ENCODE measurements around the gene HSD17B12.
"Not testable (repeated sequence)": the region's sequence is repeated elsewhere in the genome, so short reads cannot be mapped to it uniquely, and the experiment has no call there.

The HSD17B12 gene

DNA sequence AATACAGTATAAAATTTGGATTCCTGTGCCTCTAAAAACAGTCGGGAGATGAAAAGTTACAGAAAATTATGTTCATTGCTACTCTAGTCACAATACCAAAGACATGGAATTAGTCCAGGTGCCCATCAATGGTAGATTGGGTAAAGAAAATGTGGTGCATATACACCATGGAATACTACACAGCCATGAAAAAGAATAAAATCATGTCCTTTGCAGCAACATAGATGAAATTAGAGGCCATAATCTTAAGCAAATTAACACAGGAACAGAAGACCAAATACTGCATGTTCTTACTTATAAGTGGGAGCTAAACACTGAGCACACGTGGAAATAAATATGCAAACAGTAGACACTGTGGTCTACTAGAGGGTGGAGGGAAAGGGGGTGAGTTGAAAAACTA lies 67.6 kb downstream of the HSD17B12 start:
- DNase-seq: no peak

DNA sequence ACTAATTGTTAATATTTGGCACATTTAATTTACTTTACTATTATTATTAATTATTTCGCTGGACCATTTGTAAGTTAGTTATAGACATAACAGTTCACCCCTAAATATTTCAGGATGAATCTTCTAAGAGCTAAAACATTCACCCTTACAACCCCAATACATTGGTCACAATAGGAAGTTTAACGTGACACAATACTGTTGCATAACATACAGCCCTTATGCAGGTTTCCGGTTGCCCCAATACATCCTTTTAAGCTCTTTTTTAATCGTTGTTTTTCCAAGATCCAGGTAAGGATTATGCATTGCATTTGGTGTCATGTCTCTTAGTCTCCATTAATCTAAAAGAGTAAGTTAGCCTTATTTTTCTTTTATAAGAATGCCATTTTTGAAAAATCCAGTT lies 71.2 kb downstream of the HSD17B12 start:
- no peak for DNase-seq

DNA sequence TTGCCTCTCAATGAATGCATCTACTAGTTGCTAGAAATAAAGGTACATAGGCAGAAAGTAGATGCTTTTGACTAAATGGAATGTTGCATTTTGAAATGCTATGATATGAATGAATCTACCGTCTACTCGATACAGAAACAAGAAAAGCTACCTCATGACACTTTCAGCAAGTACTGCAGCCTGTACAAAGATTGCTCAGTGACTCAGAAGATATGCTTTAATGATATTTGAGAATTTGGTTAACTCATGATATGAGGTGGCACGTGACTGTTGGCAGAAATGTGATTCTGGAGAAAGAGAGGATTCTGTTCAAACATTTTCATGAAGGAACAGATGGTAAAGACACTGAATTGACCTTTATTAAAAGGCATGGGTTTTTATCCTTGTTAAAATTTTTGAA lies 76.0 kb downstream of the HSD17B12 start:
- no peak for DNase-seq

DNA sequence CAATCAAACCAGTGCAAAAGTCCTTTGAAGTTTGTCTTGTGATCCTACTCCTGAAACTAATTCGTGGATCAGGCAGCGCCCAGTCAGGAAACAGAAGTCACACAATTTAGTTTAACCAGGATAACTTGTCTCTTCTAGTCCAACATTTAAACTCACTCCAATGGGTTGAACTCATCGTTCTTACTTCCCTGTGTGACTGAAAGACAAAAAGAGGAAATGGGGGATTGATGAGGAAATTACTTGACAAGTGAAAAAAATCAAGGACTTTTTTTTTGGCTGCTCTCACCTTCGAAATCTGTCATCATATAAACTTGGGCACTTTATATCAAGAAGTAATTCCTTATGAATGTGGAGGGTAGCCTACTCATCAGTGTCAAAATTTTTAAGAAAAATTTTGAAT lies 78.4 kb downstream of the HSD17B12 start:
- DNase-seq: no peak

DNA sequence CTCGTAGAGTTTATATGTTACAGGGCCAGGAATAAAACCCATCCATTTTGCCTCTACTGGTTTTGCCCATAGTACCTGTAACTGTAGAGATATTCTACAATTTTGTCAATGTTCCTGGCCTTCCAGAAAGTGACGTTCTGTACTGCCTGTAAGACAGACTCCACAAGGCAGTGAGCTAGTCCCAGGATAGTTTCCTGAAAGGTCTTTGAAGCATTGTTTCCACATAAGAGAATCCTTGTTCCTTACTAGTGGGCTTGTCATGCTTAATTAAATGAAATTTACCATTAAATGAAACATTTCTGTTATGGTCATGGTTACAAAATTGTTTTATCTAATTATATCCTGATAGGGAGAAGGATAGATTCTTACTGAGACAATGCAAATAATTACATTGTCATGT lies 80.4 kb downstream of the HSD17B12 start:
- DNase-seq: no peak

DNA sequence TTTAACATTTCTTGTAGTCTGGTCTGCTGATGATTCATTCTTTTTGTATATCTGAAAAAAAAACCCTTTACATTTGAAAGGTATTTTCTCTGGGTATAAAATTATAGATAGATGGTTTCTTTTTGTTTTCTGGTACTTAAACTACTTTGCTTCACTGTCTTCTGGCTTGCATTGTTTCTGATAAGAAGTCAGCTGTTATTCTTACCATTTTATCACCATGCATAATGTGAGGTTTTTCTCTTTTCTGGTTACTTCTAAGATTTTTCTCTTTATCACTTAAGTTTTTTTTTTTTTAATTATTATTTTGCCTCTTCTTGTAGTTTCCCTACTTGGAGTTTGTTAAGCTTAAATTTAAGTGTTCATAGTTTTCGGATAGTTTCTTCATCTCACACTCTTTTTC lies 84.7 kb downstream of the HSD17B12 start:
- DNase-seq: no peak

DNA sequence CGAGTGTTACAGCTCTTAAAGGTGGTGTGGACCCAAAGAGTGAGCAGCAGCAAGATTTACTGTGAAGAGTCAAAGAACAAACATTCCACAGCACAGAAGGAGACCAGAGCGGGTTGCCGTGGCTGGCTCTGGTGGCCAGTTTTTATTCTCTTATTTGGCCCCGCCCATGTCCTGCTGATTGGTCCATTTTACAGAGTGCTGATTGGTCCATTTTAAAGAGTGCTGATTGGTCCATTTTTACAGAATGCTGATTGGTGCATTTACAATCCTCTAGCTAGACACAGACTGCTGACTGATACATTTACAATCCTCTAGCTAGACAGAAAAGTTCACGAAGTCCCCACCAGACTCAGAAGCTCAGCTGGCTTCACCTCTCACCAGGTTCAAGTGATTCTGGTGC lies 88.1 kb downstream of the HSD17B12 start:
- DNase-seq: not testable (repeated sequence)

DNA sequence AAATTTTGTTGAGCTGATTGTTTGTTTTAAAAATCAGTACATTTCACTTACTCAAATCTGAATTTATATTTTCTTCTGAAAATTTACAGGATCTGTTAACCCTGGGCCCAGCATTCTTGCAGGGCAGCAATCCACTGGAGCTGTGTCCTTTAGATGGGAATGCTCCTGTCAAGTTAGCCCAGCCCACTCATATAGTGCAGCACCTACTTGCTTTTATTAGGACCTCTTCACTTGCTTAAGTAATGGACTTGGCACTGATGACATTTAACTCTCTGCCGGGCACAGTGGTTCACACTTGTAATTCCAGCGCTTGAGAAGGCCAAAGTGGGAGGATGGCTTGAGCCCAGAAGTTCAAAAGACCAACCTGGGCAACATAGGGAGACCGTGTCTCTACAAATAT lies 89.6 kb downstream of the HSD17B12 start:
- DNase-seq: no peak

DNA sequence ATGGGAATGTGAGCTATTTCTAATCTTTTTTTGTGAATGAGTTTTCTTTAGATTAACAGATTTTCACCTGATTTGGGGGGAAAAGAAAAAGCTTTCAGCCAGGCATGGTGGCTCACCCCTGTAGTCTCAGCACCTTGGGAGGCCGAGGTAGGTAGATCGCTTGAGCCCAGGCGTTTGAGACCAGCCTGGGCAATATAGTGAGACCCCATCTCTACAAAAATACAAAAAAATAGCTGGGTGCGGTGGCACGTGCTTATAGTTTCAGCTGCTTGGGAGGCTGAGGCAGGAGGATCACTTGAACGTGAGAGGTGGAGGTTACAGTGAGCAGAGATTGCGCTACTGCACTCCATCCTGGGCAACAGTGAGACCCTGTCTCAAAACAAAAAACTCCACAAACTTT lies 92.2 kb downstream of the HSD17B12 start:
- no peak for DNase-seq

DNA sequence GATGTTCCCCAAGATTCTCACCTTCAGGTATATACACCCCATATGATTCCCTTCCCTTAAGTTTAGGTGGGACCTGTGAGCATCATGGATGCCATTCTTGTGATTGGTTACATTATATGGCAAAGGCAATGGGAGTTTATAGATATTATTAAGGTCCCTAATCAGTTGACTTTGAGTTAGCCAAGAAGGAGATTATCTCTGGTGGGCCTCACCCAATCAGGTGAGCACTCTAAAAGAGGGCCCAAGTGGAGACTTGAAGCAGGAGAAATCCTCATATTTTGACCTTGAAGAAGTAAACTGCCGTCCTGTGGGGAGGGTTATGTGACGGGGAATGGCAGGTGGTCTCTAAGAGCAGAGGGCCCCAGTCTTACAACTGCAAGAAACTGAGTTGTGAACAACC lies 94.2 kb downstream of the HSD17B12 start:
- DNase-seq: no peak

DNA sequence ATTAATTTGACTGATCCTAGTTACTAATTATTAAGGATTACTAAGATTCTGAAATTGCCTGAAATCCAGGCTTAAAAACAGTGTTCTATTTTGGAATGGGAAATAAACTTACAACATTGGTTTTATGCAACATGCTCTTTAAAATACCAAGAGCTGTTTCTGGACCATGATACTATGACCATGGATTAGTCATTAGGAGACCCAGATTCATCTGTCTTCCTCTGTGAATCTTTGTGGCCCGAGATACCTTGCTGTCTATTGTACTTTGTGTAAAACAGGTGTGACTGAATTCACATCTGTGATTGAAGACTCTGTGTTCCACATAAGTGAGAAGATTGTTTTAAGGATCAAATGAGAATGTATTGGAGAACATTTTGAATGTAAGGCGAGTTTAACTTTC lies 98.8 kb downstream of the HSD17B12 start:
- DNase-seq: no peak

DNA sequence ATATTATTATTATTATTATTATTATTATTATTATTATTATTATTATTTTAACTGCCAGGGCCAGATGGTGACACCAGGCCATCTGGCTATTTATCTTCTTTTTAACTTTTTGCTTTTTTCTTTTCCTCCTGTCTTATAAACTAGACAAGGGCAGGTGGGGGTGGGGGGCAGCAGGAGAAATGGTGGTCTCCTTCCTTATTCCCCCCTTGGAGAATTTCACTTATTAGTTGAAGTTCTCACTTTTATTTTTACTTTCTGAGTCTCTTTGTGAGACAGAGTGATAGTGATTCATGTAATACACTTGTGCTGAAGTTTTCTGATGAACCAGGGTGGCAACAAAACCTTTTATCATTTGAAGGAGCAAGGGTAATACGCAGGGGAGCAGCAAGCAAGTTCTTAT lies 103.8 kb downstream of the HSD17B12 start:
- no peak for DNase-seq

DNA sequence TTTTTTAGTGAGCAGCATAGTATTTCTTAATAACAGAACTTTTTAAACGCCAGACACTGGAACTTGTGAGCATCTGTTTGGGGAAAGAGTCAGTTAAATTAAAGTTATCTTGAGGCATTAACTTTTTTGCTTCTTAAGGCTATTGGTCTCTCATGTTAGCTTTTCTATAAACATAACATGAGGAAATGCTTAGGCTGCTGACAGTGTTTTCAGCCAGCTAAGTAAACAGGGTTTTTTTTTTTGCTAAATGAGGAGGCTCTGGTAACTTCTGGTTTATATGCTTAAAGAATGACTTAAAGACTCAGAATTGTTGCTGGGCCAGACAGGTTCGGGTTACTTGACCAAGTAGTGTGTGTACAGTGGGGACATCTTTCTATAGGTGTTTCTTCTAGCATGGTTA lies 104.3 kb downstream of the HSD17B12 start:
- no peak for DNase-seq

DNA sequence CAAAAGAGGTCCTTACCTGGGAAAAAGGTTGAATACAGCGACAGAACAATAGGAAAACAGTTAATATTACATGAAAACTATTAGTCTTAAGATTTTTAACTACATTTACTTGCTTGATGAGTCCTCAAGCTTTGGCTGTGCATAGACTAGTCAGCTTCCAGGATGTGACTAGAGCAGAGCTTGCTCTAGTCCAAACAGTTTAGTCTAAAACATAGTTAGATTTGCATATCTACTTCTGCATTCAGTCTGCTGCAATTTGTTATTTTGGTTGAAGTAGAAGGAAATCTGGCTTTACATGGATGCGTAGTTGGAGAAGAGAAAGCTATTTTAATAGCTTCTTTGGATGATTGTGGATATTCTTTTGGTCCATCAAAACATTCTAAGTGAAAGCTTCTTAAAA lies 104.8 kb downstream of the HSD17B12 start:
- DNase-seq: no peak

DNA sequence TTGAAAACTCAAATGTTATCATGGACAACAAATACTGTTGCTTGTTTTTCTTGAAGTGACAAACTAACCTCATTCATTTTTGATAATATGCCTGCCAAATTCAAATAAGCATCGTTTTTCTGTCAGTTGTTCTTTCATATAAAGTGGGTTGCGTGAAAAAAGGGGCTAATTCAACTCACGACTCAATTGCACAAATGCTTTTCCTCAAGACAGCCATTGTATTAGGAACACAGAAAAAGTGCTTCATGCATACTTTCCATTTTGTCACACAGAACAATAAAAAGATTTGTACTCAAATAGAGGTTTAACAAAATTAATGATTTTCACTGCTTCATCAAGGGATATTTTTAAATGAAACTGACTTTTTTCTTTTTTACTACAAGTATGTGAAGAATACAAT lies 105.5 kb downstream of the HSD17B12 start:
- no peak for DNase-seq

DNA sequence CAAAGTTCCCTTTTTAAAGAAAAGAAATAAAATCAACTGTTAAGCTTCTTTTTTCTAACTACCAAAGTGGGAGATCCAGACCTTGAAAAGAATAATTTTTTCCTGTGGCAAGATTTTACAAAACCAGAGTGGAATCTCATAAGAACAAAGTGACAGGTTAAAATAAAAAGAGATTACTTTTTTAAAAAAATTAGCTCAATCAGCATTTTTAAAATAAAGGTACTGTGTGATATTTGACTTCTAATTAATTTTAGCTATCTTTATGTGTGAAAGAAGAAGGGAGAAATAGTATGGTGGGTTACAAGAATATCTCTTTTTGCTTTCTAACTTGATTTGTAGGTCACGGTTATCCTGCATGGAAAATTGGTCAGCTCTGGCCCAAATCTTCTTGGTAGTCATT lies 107.3 kb downstream of the HSD17B12 start:
- DNase-seq: no peak

DNA sequence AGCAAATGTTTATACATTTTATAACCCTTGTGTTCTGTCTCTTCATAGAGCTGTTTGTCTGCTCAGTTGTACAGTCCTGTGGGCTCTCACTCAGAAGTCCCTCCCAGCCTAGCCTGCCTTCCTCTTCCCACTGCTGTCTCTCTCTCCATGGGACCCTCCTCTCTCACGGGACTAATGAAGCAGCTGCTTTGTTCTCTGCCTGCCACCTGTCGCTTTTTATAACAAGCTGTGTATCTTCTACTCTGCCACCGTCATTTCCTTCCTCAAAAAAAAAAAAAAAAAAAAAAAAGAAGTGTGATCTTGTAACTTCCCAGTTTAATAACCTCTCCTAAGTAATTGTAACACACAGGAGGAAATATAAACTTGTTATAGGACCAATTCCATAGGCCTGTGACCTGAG lies 107.9 kb downstream of the HSD17B12 start:
- no peak for DNase-seq

DNA sequence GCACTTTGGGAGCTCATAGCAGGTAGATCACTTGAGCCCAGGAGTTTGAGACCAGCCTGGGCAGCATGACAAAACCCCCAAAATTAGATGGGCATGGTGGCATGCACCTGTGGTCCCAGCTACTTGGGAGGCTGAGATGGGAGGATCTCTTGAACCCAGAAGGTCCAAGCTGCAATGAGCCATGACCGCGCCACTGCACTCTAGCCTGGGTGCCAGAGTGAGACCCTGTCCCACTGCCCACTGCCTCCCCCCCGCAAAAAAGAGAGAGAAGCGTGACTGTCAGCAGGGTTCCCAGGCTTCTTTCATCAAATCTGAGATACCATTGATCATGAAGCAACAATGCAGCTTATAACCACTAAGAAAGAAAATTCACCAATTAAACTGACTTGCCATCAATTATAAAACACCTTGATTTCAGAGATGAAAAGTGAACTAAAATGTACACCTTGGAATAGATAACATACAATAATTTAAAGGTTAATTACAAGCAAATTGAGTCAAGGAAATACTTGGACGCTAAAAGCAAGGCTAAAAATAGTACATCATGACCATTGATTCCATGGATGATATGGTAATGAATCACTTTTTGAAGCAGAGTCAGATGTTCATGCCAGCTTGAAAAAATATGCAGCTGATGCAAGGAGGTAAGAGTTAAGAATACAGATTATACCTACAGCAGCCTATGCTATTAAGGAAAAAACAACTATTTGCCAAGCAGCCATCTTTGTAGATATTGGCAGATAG lies 109.3 kb downstream of the HSD17B12 start:
- DNase-seq: no peak

DNA sequence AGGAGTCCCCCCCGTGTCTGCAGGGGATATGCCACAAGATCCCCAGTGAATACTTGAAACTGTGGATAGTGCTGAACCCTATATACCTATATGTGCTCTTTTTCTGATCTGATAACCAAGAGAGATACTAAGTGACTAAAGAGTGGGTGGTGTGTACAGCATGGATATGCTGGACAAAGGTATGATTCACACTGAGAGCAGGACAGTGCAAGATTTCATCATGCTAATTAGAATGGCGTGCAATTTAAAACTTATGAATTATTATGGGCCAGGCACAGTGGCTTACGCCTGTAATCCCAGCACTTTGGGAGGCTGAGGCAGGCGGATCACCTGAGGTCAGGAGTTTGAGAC lies 109.9 kb downstream of the HSD17B12 start:
- no peak for DNase-seq

DNA sequence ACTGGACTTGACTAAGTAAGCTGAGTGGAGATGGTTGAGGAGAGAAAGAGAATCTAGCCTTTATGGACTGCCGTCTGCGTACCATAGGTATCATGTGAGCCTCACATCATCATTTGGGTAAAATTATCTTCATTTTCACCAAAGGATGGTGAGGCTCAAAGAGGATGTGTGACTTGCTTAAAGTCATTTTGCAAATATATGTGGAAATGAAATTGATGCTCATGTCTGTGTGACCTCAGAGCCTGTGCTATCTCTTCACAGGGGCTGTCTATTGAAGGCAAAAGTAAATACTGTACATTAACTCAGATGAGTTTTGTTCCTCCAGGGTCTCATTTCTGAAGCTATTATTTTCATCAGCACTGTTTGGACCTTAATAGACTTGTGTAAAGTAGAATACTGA lies 116.8 kb downstream of the HSD17B12 start:
- no peak for DNase-seq

DNA sequence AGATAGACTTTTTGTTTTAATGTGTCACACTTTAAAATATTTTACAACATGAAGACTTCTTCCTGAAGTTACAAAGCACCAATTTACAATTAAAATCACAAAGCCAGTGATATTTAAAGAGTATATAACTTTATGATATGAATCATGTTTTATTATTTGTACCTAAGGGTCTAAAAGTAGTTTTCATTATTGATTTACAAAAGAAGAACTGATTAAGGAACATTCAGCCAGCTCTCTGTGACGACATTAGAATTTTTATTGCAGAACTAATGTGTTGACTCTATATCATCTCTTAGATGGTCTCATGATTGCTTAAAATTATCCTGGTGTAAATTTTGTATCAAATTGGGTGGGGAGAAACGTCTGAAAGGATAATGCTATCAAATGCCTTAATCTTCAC lies 117.3 kb downstream of the HSD17B12 start:
- no peak for DNase-seq

DNA sequence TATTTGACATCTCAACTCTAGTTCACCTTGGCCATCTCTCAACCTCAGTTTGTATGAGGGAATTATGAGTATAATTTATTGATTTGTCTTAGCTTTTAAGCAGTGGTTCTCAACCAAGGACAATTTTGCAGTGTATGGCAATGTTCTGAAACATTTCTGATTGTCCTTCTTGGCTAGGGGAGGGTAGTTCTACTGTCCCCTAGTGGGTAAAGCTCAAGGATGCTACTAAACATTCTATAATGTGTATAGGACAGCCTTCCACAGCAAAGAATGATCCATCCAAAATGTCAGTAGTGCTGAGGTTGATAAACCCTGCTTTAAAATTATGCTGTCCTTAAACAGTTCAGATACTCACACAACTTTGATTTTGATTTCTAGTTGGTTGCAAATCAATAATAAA lies 122.0 kb downstream of the HSD17B12 start:
- no peak for DNase-seq

DNA sequence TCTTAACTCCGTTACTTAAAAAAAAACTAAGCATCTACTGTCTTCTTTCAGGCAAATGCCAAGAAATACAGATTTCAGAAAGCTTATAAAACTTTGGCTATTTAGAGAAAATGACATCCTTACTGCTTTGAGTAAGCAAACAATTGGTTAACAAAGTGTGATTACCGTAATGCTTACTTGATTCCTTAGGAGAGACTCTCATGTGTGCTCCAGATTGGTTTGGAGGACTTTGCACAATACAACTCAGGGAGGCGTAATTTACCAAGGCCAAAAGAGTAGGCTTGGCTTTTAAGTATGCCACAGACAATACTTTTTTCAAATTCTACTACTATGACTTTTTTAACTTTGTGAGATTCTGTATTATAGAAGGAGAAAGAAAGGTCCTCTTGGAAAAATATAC lies 123.2 kb downstream of the HSD17B12 start:
- no peak for DNase-seq

DNA sequence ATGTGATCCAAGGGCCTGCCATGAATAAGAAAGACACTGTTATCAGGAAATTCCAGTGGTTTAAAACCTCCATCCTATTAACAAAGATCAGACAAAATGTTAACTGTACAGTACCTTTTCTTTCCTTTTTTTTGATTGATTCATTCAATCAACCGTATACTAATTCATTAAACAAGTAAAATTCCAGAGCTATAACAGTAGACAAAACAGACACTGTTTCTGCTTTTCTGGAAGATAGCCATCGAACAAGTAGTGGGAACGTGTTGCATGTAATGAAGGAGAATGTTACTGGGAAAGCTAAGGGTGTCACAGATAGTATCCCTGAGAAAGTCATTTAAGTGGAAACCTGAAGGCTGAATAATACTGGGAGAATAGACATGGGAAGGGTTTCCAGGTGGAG lies 126.4 kb downstream of the HSD17B12 start:
- DNase-seq: no peak

DNA sequence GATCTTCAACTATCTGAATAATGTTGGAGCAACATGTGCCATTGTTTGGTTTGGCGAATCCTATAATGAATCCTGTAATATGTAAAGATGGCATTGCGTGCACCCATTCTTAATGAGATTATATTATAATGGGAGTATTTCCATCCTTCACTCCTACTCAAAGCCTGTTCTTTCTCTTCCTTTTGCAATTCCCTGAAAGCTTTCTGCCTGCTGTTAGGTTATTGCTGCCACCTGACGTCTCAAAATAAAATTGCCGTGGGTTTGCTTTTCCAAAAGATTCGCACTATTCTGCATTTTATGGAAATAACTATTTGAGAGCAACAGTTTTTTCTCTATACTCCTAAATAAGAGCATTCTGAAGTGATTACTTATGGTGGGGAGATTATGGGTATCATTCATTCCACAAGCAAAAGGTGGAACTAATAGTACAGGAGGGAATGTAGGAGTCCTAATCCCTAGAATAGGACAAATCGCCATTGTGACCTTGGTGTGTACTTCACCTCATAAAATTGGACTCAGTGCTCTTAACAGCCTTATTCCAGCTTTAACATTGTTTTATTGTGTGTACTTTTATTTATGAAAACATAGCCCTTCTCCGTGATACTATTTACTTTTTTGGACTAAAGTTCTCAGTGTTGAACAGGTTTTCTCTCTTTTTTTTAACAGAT lies 130.5 kb downstream of the HSD17B12 start:
- no peak for DNase-seq
